Hepatocyte (in vitro differentiated cells): ENCODE measurements around the gene SPSB4.

Source experiments
- EZH2 ChIP-seq: fragments of 200-600 bp; sonication (generic); IDR thresholded peaks from 2 replicates; pipeline ENCODE4 v1.6.1; 2016; ENCODE audit warnings: antibody characterized with exemption, mild to moderate bottlenecking, borderline replicate concordance
- EZH2phosphoT487 ChIP-seq: fragments of 200-600 bp; sonication (generic); IDR thresholded peaks from one replicate; pipeline ENCODE4 v1.6.1; 2018; ENCODE audit warnings: antibody characterized with exemption, mild to moderate bottlenecking, low read depth, moderate library complexity; ENCODE audit not compliant: unreplicated experiment, severe bottlenecking
- TF ChIP-seq, protein P1 (sequence below): fragments of 200-600 bp; sonication (generic); IDR thresholded peaks from 2 replicates; pipeline ENCODE4 v1.5.1; 2016; ENCODE audit warnings: antibody characterized with exemption, mild to moderate bottlenecking; ENCODE audit not compliant: poor library complexity

DNA sequence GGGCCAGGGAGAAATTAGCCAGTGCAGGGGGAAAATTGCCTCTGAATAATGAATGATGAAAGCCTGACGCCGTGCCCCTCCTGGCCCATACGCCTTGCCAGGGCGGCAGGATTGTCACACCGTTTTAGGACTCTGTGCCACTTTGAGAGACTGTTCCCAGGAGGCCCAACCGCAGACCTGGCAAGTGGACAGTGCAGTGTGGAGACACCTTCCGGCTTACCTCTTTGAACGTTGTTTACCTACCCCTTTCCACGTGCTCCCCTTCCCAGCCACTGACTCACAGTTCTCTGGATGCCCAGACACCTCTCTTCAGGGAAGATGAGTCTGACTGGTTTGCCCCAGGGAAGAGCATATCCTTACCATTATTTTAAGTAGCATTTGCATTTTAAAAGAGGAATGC, 96.5 kb downstream of the SPSB4 start:
- TF ChIP-seq EZH2 (no peak), EZH2phosphoT487 (no peak)
- TF ChIP-seq, protein P1, sequence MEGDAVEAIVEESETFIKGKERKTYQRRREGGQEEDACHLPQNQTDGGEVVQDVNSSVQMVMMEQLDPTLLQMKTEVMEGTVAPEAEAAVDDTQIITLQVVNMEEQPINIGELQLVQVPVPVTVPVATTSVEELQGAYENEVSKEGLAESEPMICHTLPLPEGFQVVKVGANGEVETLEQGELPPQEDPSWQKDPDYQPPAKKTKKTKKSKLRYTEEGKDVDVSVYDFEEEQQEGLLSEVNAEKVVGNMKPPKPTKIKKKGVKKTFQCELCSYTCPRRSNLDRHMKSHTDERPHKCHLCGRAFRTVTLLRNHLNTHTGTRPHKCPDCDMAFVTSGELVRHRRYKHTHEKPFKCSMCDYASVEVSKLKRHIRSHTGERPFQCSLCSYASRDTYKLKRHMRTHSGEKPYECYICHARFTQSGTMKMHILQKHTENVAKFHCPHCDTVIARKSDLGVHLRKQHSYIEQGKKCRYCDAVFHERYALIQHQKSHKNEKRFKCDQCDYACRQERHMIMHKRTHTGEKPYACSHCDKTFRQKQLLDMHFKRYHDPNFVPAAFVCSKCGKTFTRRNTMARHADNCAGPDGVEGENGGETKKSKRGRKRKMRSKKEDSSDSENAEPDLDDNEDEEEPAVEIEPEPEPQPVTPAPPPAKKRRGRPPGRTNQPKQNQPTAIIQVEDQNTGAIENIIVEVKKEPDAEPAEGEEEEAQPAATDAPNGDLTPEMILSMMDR = no peak
